Aortic smooth muscle cell (primary cell): Measurements from ENCODE around the gene FKBP1A. TPM values are rescaled to one million over a fixed set of nuclear protein-coding genes. Genes with fewer than 3 reads are reported as not detected.

Source experiments
- total RNA-seq: library from RNA; depleted of rRNA; stranded (reverse); fragments of >200 nt; gene quantifications from 2 replicates; pipeline ENCODE4 v1.2.3, GENCODE V29; 2014

FKBP1A gene
- 143 and 176 TPM in 2 replicates for total RNA-seq

GRCh38 chr20:1392693-1393506, at the start of gene FKBP1A:
Gene FKBP1A (minus strand): TSS chr20:1393054. CDS start chr20:1392998, 56 bp downstream.

GRCh38 chr20:1328680-1329330, 64.0 kb downstream of the FKBP1A start, which contains the start of gene SDCBP2:
Gene SDCBP2 (minus strand): TSS chr20:1329139. CDS start chr20:1320416, 8,723 bp downstream.

Other genes starting within 250 kb of the FKBP1A start
- not detected in 2 replicates for gene TMEM74B, start 208.1 kb downstream of the FKBP1A start, total RNA-seq
- not detected in 2 replicates for gene C20orf202, start 189.6 kb downstream of the FKBP1A start, total RNA-seq
- gene RAD21L1, start 167.0 kb downstream of the FKBP1A start, total RNA-seq: 0.13 TPM in 1 of 2 replicates, not detected in the other
- 6.2 and 6.3 TPM in 2 replicates for gene SNPH, start 126.8 kb downstream of the FKBP1A start, total RNA-seq
- 2.1 and 3.3 TPM in 2 replicates for gene SDCBP2, start 63.9 kb downstream of the FKBP1A start, total RNA-seq
- 21.0 and 26.2 TPM in 2 replicates for gene NSFL1C, start 73.8 kb upstream of the FKBP1A start, total RNA-seq
- gene SIRPB2, start 98.4 kb upstream of the FKBP1A start, total RNA-seq: 0.06 and 0.13 TPM in 2 replicates
- not detected in 2 replicates for gene SIRPD, start 164.7 kb upstream of the FKBP1A start, total RNA-seq
- not detected in 2 replicates for gene SIRPB1, start 227.0 kb upstream of the FKBP1A start, total RNA-seq